Uterus (tissue), 4 donors: ENCODE data around the gene CEACAM18. TPM values are rescaled to one million over a fixed set of nuclear protein-coding genes. Genes with fewer than 3 reads are reported as not detected.

Experiments used
- DNase-seq, 2 donors: peaks; one replicate each; pipeline ENCODE4 v3.0.0-alpha.2; 2019 to 2020
- H3K27ac ChIP-seq, 2 donors: fragments of 200-600 bp; sonication (generic); 1 replicate in 1 of 2; 2 replicates in 1 of 2; pipeline ENCODE4 v1.5.1; 2016 to 2018
- H3K27me3 ChIP-seq, 2 donors: fragments of 200-600 bp; sonication (generic); one replicate each; pipeline ENCODE4 v1.5.1; 2018 to 2019; ENCODE audit warnings: control low read depth in 1 of 2
- H3K36me3 ChIP-seq, 2 donors: fragments of 200-600 bp; sonication (generic); one replicate each; pipeline ENCODE4 v1.5.1; 2019; ENCODE audit warnings: control low read depth in 1 of 2
- H3K4me1 ChIP-seq, 2 donors: fragments of 200-600 bp; sonication (generic); one replicate each; pipeline ENCODE4 v1.5.1; 2018 to 2019; ENCODE audit warnings: control low read depth in 1 of 2
- H3K4me3 ChIP-seq, 2 donors: fragments of 200-600 bp; sonication (generic); 1 replicate in 1 of 2; 2 replicates in 1 of 2; pipeline ENCODE4 v1.5.1; 2018 to 2019; ENCODE audit warnings: mild to moderate bottlenecking in 1 of 2
- H3K9me3 ChIP-seq, 2 donors: fragments of 200-600 bp; sonication (generic); one replicate each; pipeline ENCODE4 v1.5.1; 2019; ENCODE audit warnings: control low read depth in 1 of 2
- POLR2A ChIP-seq, 2 donors: fragments of 450-650 bp; IDR thresholded peaks; one replicate each; pipeline ENCODE4 v1.6.1; 2016; ENCODE audit warnings: antibody characterized with exemption in 2 of 2, mild to moderate bottlenecking in 1 of 2, moderate library complexity in 1 of 2
- intact Hi-C: fragments of 100-400 bp; cut with DNase I; formaldehyde crosslinking; loops from one replicate; pipeline ENCODE4 v1.15.1; 2023; ENCODE audit warnings: low total_unique reads
- total RNA-seq, 4 donors: library from RNA; depleted of rRNA in 3 of 4; stranded (reverse); fragments of >200 nt in 3 of 4; gene quantifications; one replicate each; pipeline versions ENCODE4 v1.1.0 to v1.2.4, GENCODE V29; 2014 to 2023
- TF ChIP-seq, protein P1 (sequence below), 4 experiments: fragments of 200-600 bp in 2 of 4; fragments of 450-650 bp in 2 of 4; sonication (generic) in 2 of 4; IDR thresholded peaks; one replicate each; pipeline ENCODE4 v1.5.1; 2016 to 2019; ENCODE audit warnings: antibody characterized with exemption in 4 of 4, mild to moderate bottlenecking in 2 of 4, moderate library complexity in 1 of 4
- donor health status: DM: yes; HTN: yes; CAD: no.

CEACAM18 gene
- total RNA-seq, 4 donors from 2014 or later = not detected

DNA sequence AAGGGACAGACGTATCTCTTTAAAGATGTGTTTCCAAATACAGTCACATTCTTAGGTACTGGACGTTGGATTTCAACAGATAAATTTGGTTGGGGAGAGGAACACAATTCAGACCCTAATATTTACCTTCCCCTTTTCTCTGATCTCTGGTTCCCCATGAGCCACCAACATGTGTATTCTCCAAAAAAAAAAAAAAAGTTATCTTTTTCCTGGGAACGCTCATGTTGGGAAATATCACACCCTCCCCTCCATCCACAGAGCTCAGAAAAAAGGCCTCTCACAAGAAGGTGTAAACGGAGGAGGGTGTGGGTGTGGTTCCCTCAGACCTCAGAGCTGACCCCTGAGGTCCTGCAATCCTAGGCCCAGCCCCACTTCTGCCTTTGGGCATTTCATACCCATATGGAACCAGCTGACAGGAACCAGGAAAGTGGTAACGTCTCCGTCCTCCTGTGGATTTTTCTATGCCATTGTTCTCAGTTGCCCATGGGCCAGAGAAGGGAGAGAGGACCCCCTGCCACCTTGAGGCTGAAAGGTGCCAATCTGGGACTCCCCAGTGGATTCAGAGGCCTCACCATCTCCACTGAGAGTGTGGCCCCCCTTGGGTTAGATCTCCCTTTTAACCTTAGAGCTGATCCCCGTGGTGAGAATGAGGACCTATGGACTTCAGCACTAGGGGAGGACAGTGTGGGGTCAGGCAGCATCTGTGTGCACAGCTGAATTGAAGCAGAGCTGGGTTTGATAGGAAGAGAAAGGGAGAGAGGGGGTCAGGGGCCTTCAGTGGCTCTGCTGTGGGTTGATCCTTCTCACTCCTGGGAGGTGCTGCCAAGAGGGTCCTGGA lies 31.7 kb downstream of the CEACAM18 start:
- H3K27me3 ChIP-seq = no peaks in the 10 kb centered on the region
- H3K27ac ChIP-seq = no peak overlapping the region
- no peaks in the 10 kb centered on the region for H3K9me3 ChIP-seq
- no peak for TF ChIP-seq POLR2A (IDR thresholded peaks at IDR 0.05)
- TF ChIP-seq, protein P1, sequence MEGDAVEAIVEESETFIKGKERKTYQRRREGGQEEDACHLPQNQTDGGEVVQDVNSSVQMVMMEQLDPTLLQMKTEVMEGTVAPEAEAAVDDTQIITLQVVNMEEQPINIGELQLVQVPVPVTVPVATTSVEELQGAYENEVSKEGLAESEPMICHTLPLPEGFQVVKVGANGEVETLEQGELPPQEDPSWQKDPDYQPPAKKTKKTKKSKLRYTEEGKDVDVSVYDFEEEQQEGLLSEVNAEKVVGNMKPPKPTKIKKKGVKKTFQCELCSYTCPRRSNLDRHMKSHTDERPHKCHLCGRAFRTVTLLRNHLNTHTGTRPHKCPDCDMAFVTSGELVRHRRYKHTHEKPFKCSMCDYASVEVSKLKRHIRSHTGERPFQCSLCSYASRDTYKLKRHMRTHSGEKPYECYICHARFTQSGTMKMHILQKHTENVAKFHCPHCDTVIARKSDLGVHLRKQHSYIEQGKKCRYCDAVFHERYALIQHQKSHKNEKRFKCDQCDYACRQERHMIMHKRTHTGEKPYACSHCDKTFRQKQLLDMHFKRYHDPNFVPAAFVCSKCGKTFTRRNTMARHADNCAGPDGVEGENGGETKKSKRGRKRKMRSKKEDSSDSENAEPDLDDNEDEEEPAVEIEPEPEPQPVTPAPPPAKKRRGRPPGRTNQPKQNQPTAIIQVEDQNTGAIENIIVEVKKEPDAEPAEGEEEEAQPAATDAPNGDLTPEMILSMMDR (IDR thresholded peaks at IDR 0.05) = no peak
- intact Hi-C loops = no loop called here
- no peak for DNase-seq
- H3K4me3 ChIP-seq = no peak overlapping the region
- H3K36me3 ChIP-seq = no peaks in the 10 kb centered on the region
- H3K4me1 ChIP-seq = no peaks in the 10 kb centered on the region

GRCh38 chr19:51511353-51511752 lies 33.0 kb downstream of the CEACAM18 start:
- H3K27me3 ChIP-seq = no peaks in the 10 kb centered on the region
- intact Hi-C loops = no loop called here
- no peaks in the 10 kb centered on the region for H3K4me1 ChIP-seq
- H3K27ac ChIP-seq = no peak overlapping the region
- no peak for TF ChIP-seq POLR2A (IDR thresholded peaks at IDR 0.05)
- TF ChIP-seq, protein P1 (IDR thresholded peaks at IDR 0.05) = no peak
- H3K4me3 ChIP-seq = no peak overlapping the region
- H3K36me3 ChIP-seq = no peaks in the 10 kb centered on the region
- H3K9me3 ChIP-seq = no peaks in the 10 kb centered on the region
- no peak for DNase-seq

DNA sequence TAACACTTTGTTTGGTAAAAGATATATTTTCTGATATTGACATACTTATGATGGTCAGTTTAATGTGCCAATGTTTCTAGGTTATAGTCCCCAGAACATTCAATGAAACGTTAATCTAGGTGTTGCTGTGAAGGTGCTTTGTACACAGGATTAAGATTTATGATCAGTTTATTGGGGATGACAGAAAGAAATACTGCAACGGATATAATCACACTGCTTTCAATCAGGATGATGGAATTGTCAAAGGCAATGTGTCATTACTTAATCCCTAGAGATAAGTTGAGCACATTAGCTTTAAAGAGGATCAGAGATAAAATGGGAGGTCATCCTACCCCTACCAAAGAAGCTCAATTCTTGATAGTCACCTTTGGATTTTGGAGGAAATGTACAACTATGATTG lies 35.6 kb downstream of the CEACAM18 start:
- Histone ChIP-seq H3K27ac (no peak overlapping the region), H3K9me3 (no peaks in the 10 kb centered on the region), H3K27me3 (no peaks in the 10 kb centered on the region), H3K4me1 (no peaks in the 10 kb centered on the region), H3K36me3 (no peaks in the 10 kb centered on the region), H3K4me3 (no peak overlapping the region)
- intact Hi-C loops = no loop called here
- DNase-seq = no peak
- TF ChIP-seq, protein P1 (IDR thresholded peaks at IDR 0.05) = no peak
- TF ChIP-seq POLR2A (IDR thresholded peaks at IDR 0.05) = no peak

DNA sequence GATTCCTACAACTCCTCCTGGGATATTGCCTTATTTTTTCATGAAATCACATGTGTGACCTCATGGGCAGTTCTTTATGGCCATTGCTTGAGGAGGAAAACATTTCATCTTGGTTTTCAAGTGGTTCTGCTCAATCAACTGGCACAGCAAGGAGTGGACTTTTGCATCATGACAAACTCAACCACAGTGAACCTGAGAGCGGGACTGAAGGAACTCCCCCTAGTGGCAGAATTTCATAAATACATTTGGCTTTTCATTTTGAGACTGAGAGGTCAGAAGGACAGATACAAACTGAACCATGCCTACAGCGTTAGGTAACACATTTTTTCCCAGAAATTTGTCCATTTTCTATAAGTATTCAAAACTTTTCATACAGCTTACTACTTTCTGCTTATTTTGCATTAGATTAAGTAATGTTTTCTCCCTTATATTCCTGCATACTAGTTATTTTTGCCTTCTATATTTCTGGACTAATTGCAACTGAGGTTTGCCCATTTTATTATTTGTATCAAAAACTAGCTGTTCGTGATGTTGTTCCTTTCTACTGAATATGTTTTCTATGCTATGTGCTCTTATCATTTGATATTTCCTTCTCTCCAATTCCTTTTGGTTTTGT lies 36.6 kb downstream of the CEACAM18 start:
- intact Hi-C loops = no loop called here
- no peak overlapping the region for H3K27ac ChIP-seq
- no peak overlapping the region for H3K4me3 ChIP-seq
- TF ChIP-seq, protein P1 (IDR thresholded peaks at IDR 0.05) = peak; percentile 34 to 51 (median 42)
- no peak for TF ChIP-seq POLR2A (IDR thresholded peaks at IDR 0.05)
- DNase-seq = no peak
- H3K9me3 ChIP-seq = no peaks in the 10 kb centered on the region
- no peaks in the 10 kb centered on the region for H3K4me1 ChIP-seq
- H3K36me3 ChIP-seq = no peaks in the 10 kb centered on the region
- no peaks in the 10 kb centered on the region for H3K27me3 ChIP-seq

DNA sequence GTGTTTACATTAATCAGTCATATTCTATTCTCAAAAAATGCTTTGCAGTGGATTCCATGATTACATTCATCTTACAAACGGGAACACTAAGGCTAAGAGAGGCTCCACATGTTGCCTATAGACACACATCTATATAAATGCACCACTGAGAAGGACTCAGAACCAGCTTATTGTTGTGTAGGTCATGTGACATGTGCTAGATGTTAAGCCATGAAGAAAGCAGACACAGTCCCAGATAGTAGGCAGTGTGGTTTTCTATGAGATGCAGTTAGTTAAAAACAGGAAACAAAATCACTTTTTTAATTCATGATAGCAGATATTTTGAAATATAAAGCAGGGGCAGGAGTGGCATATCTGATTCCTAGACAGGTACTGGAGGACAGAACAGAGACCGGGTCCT lies 42.4 kb downstream of the CEACAM18 start:
- H3K27me3 ChIP-seq = peaks cover 0 to 4% of the 10 kb centered on the region in 2 donors
- intact Hi-C loops = no loop called here
- TF ChIP-seq, protein P1 (IDR thresholded peaks at IDR 0.05) = no peak
- no peak for TF ChIP-seq POLR2A (IDR thresholded peaks at IDR 0.05)
- no peaks in the 10 kb centered on the region for H3K4me1 ChIP-seq
- DNase-seq = no peak
- H3K4me3 ChIP-seq = no peak overlapping the region
- no peaks in the 10 kb centered on the region for H3K36me3 ChIP-seq
- H3K27ac ChIP-seq = no peak overlapping the region
- no peaks in the 10 kb centered on the region for H3K9me3 ChIP-seq
